HepG2 (cell line): ENCODE results near the gene TUBB4A. TPM values are rescaled to one million over a fixed set of nuclear protein-coding genes. Genes with fewer than 3 reads are reported as not detected.

Experiments
- ATAC-seq: fragments of 200-7000 bp; cut with Tn5 transposase; 3 replicates; pipeline ENCODE4 v1.9.1; 2020; ENCODE audit warnings: mild to moderate bottlenecking, moderate library complexity
- BruUV-seq: library from RNA; stranded (reverse); fragments of 400-500 nt; replicated peaks from 2 replicates; lab custom pipeline; 2021; lab: Mats Ljungman, UMichigan
- CTCF ChIA-PET: fragments of 300-600 bp; formaldehyde crosslinking; extraction: SDS; loops from one replicate; lab custom pipeline; 2021; ENCODE audit warnings: low total read pairs, inconsistent platforms, low intra/inter-chr PET ratio; lab: Yijun Ruan, JAX
- POLR2A ChIA-PET: fragments of 350-600 bp; sonication (Branson Sonifier 250); formaldehyde crosslinking; loops from one replicate; lab custom pipeline; 2020; ENCODE audit warnings: antibody characterized with exemption, inconsistent platforms; lab: Yijun Ruan, JAX
- DNase-seq: peaks from one replicate; pipeline ENCODE4 v3.0.0-alpha.2; 2015; ENCODE audit warnings: low spot score
- FAIRE-seq: peaks from 3 replicates; lab custom pipeline; 2011; peaks lifted over from hg19 to GRCh38; lab: Jason Lieb, UNC
- H2AFZ ChIP-seq: one replicate; pipeline ENCODE4 v1.6.1; 2011; ENCODE audit warnings: low read length, inconsistent platforms
- H3K27ac ChIP-seq: fragments of 300-600 bp; 3 replicates; pipeline ENCODE4 v1.8.0; 2011; ENCODE audit warnings: mixed run types, mild to moderate bottlenecking, mixed read lengths, low read length, inconsistent platforms; ENCODE audit not compliant: insufficient read depth; ENCODE audit errors: extremely low read length
- H3K27me3 ChIP-seq, 2 experiments: fragments of 200-600 bp in 1 of 2; 2 replicates in 1 of 2; 3 replicates in 1 of 2; pipeline versions ENCODE4 v1.6.0 to v1.8.0; 2011; ENCODE audit warnings: low read length in 2 of 2, mild to moderate bottlenecking in 2 of 2, moderate library complexity in 2 of 2, inconsistent platforms in 1 of 2; ENCODE audit not compliant: insufficient read depth in 2 of 2, control insufficient read depth in 1 of 2
- H3K36me3 ChIP-seq, 2 experiments: fragments of 200-600 bp in 1 of 2; replicated peaks in 1 of 2; 2 replicates in 1 of 2; 3 replicates in 1 of 2; pipeline versions ENCODE4 v1.5.1 to v1.8.0; 2011; ENCODE audit warnings: low read length in 2 of 2, inconsistent platforms in 1 of 2; ENCODE audit not compliant: insufficient read depth in 2 of 2, control insufficient read depth in 1 of 2
- H3K4me1 ChIP-seq: 2 replicates; pipeline ENCODE4 v1.5.1; 2012; ENCODE audit warnings: low read length, inconsistent platforms; ENCODE audit not compliant: insufficient read depth
- H3K4me2 ChIP-seq: 2 replicates; pipeline ENCODE4 v1.6.0; 2011; ENCODE audit warnings: low read depth, low read length, inconsistent platforms
- H3K4me3 ChIP-seq, 3 experiments: fragments of 200-600 bp in 1 of 3; sonication (generic), shearing (Covaris generic) in 1 of 3; replicated peaks in 1 of 3; 2 replicates each; pipeline ENCODE4 v1.5.1; 2011 to 2016; ENCODE audit warnings: low read length in 3 of 3, inconsistent platforms in 2 of 3, low read depth in 2 of 3, mild to moderate bottlenecking in 2 of 3, control low read depth in 1 of 3, mixed read lengths in 1 of 3; ENCODE audit not compliant: insufficient read depth in 1 of 3
- H3K79me2 ChIP-seq: one replicate; pipeline ENCODE4 v1.6.1; 2011; ENCODE audit warnings: low read length, inconsistent platforms; ENCODE audit not compliant: insufficient read depth
- H3K9ac ChIP-seq: 2 replicates; pipeline ENCODE4 v1.6.0; 2011; ENCODE audit warnings: mild to moderate bottlenecking, low read depth, low read length, inconsistent platforms; ENCODE audit not compliant: insufficient read depth
- H3K9me3 ChIP-seq: 2 replicates; pipeline ENCODE4 v1.5.1; 2012; ENCODE audit warnings: mild to moderate bottlenecking, low read length
- H4K20me1 ChIP-seq: 2 replicates; pipeline ENCODE4 v1.6.0; 2011; ENCODE audit warnings: inconsistent platforms, mild to moderate bottlenecking, low read length, moderate library complexity; ENCODE audit not compliant: insufficient read depth
- ARNTL ChIP-seq: sonication (generic); formaldehyde crosslinking; IDR thresholded peaks from 2 replicates; pipeline ENCODE4 v1.4.0; 2020; ENCODE audit warnings: mild to moderate bottlenecking, missing genetic modification reagents
- ATF3 ChIP-seq: sonication (generic); formaldehyde crosslinking; IDR thresholded peaks from 2 replicates; pipeline ENCODE4 v1.4.0; 2020; ENCODE audit warnings: missing genetic modification reagents
- HNF4G ChIP-seq, 2 experiments: sonication (generic) in 1 of 2; formaldehyde crosslinking in 1 of 2; IDR thresholded peaks; 2 replicates each; pipeline versions ENCODE4 v1.4.0 to v1.6.1; 2011 to 2020; ENCODE audit warnings: borderline replicate concordance in 2 of 2, low read depth in 2 of 2, mild to moderate bottlenecking in 2 of 2, low read length in 1 of 2, missing genetic modification reagents in 1 of 2, moderate library complexity in 1 of 2
- RAD51 ChIP-seq: fragments of 450-650 bp; IDR thresholded peaks from 2 replicates; pipeline ENCODE4 v1.6.1; 2016; ENCODE audit warnings: borderline replicate concordance
- ZNF143 ChIP-seq: sonication (generic); formaldehyde crosslinking; IDR thresholded peaks from 2 replicates; pipeline ENCODE4 v1.4.0; 2020; ENCODE audit warnings: missing genetic modification reagents
- ZNF614 ChIP-seq: IDR thresholded peaks from 2 replicates; pipeline ENCODE4 v1.6.1; 2018; ENCODE audit warnings: missing biosample characterization, missing genetic modification reagents, inconsistent platforms, borderline replicate concordance
- ZNF672 ChIP-seq: sonication (generic); formaldehyde crosslinking; IDR thresholded peaks from 2 replicates; pipeline ENCODE4 v1.8.1; 2022; ENCODE audit warnings: missing genetic modification reagents
- WGBS: methylation state at CpG from one replicate; pipeline ENCODE4 v1.1.6; 2017; ENCODE audit warnings: low lambda C conversion rate; 5-methylcytosine and 5-hydroxymethylcytosine counted together
- in situ Hi-C: cut with HindIII; loops from 2 replicates; pipeline ENCODE4 v1.10.0; 2017; ENCODE audit warnings: low pct_unique_long_range_greater_than_20kb; ENCODE audit not compliant: extremely low pct_ligation_motif_present
- intact Hi-C: fragments of 100-400 bp; cut with micrococcal nuclease; formaldehyde crosslinking; loops from one replicate; pipeline ENCODE4 v1.10.0; 2022; ENCODE audit not compliant: unreplicated experiment
- polyA plus RNA-seq, 8 experiments: library from polyadenylated mRNA; depleted of rRNA in 3 of 8; stranded (reverse) in 7 of 8; unstranded in 1 of 8; fragments of >200 nt; fragmentation: Illumina TruSeq in 4 of 8; extraction: Trizol in 4 of 8; gene quantifications; 2 replicates each; pipeline versions ENCODE4 v1.2.1 to v1.2.3, GENCODE V29; 2011 to 2016; ENCODE audit warnings: low read depth in 4 of 8, missing spikeins in 1 of 8, mixed read lengths in 1 of 8; ENCODE audit not compliant: insufficient read depth in 1 of 8
- total RNA-seq, 5 experiments: library from RNA; depleted of rRNA; stranded (reverse); fragments of >200 nt; fragmentation: Illumina TruSeq; extraction: Trizol; gene quantifications; 2 replicates each; pipeline ENCODE4 v1.2.3, GENCODE V29; 2016; ENCODE audit warnings: low read depth in 1 of 5

TUBB4A gene
- total and polyA plus RNA-seq, 2 of the 13 experiments (the other 11 are each of a cell fraction or from before 2014, with no cell fraction given) = not detected

DNA sequence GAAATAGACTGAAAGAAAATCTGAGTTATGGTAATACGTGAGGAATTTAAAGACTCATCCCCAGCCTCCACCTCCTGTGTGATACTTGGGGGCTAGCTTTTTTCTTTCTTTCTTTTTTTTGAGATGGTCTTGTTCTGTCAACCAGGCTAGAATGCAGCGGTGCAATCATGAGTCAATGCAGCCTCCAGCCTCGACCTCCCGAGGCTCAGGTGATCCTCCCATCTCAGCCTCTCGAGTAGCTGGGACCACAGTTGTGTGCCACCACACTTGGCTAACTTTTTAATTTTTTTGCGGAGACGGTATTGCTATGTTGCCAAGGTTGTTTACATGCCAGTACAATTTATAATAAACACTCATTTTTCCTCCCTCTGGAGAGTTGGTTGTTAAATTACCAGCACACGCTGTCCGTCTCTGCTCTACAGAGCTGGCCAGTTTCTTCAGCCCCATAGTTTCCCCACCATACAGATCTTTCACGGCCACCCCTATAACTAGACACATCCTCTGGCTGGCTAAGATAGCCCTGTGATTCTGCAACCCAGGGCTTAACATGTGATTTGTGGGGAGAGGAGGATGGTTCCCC, 33.5 kb upstream of the TUBB4A start:
- no peak overlapping the region for H3K4me3 ChIP-seq
- BruUV-seq = no TSS peak
- no peak overlapping the region for H2AFZ ChIP-seq
- ChIA-PET CTCF (no interaction called here), POLR2A (no interaction called here)
- intact Hi-C loops = no loop called here
- in situ Hi-C loops = no loop called here
- no peaks in the 10 kb centered on the region for H3K79me2 ChIP-seq
- no peaks in the 10 kb centered on the region for H3K36me3 ChIP-seq
- 92% methylated on average over 10 of the region's 10 CpGs for WGBS
- H3K9ac ChIP-seq = no peak overlapping the region
- ATAC-seq = no peak
- FAIRE-seq = no peak
- no peaks in the 10 kb centered on the region for H3K9me3 ChIP-seq
- H4K20me1 ChIP-seq = no peaks in the 10 kb centered on the region
- no peak overlapping the region for H3K4me2 ChIP-seq
- DNase-seq = no peak
- H3K4me1 ChIP-seq = peaks cover 36% of the 10 kb centered on the region
- no peak for TF ChIP-seq ZNF614 (CRISPR knock-in tag)
- no peak for TF ChIP-seq ZNF143 (CRISPR knock-in tag)
- no peak for TF ChIP-seq HNF4G (IDR thresholded peaks at IDR 0.05; ENCODE audit: borderline replicate concordance, low read depth, low read length)
- TF ChIP-seq HNF4G (CRISPR knock-in tag; IDR thresholded peaks at IDR 0.05; ENCODE audit: borderline replicate concordance, low read depth) = no peak
- no peak for TF ChIP-seq RAD51
- no peak for TF ChIP-seq ZNF672 (CRISPR knock-in tag)
- TF ChIP-seq ARNTL (CRISPR knock-in tag) = no peak
- no peak overlapping the region for H3K27ac ChIP-seq
- H3K27me3 ChIP-seq = peaks cover 0 to 14% of the 10 kb centered on the region in 2 experiments; a peak in 3 of 5 replicates

DNA sequence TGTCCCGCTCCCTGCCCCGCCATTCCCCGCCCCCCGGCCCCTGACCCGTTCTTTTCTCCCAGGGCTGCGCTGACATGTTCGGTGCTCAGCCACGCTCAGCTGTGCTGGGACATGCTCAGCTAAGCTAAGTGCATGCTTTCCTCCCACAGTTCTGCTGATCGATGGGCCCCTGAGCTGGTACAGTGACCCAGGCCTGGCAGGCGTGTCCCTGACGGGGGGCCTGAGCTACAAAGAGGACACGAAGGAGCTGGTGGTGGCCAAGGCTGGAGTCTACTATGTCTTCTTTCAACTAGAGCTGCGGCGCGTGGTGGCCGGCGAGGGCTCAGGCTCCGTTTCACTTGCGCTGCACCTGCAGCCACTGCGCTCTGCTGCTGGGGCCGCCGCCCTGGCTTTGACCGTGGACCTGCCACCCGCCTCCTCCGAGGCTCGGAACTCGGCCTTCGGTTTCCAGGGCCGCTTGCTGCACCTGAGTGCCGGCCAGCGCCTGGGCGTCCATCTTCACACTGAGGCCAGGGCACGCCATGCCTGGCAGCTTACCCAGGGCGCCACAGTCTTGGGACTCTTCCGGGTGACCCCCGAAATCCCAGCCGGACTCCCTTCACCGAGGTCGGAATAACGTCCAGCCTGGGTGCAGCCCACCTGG, 32.5 kb upstream of the TUBB4A start:
- POLR2A ChIA-PET = no interaction called here
- BruUV-seq = no TSS peak
- Histone ChIP-seq H3K4me1 (peaks cover 46% of the 10 kb centered on the region), H3K4me2 (no peak overlapping the region), H3K9me3 (no peaks in the 10 kb centered on the region), H3K4me3 (no peak overlapping the region), H3K27ac (no peak overlapping the region), H3K79me2 (no peaks in the 10 kb centered on the region), H3K36me3 (no peaks in the 10 kb centered on the region), H2AFZ (no peak overlapping the region), H3K9ac (no peak overlapping the region), H4K20me1 (no peaks in the 10 kb centered on the region), H3K27me3 (peaks cover 0 to 14% of the 10 kb centered on the region in 2 experiments; a peak in 3 of 5 replicates)
- ATAC-seq (no peak), DNase-seq (no peak), FAIRE-seq (no peak)
- WGBS = 98% methylated on average over 28 of the region's 40 CpGs
- CTCF ChIA-PET = no interaction called here
- in situ Hi-C loops = no loop called here
- intact Hi-C loops = no loop called here
- TF ChIP-seq ATF3 = no peak
